HUDEP-2 (cell line): ENCODE data around the gene BMP6.

ENCODE experiments used
- DNase-seq, 76 experiments: peaks; one replicate each; lab custom pipeline; 2025; ENCODE audit not compliant: unreplicated experiment in 76 of 76; lab: John Stamatoyannopoulos, UW

BMP6 gene

GRCh38 chr6:7899889-7900213 lies 174.0 kb downstream of the BMP6 start:
- peak in 10 of 76 experiments; percentile 32 to 78 (median 57) for DNase-seq

- no peak for DNase-seq
Measured at GRCh38 chr6:7900621-7901020, 174.7 kb downstream of the BMP6 start.

GRCh38 chr6:7901056-7901455 lies 175.2 kb downstream of the BMP6 start:
- DNase-seq, result no peak

DNA sequence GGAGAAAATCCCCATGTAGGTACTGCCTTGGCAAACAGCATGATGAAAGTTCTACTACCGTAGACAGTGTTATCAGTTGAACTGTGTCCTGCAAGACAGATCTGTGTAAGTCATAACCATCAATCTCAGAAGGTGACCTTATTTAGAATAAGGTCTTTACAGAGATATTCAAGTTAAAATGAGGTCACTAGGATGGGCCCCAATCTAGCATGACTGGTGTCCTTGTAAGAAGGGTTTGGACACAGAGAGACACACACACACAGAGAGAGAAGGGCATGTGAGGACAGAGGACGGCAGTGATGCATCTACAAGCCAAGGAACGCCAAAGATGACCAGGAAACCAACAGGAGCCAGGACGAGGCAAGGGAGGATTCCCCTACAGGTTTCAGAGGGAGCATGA lies 175.9 kb downstream of the BMP6 start:
- DNase-seq, result no peak

DNA sequence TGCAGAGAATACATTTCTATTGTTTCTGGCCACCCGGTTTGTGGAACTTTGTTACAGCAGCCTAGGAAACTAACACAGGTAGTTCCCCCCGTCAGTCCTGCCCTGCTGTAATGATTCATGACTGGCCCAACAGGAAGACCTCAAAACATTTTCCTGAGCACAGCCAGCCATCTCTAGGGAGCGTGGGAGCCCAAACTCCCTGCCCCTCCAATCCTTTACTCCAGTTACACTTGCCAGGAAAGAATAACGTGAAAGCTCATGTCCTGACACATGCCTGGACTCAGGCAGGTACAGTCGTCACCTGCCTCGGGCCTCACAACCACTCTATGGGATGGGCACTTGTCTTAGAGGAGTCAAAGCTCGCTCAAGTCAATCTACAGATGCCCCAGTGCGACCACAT lies 176.3 kb downstream of the BMP6 start:
- no peak for DNase-seq

GRCh38 chr6:7902867-7903266 lies 177.0 kb downstream of the BMP6 start:
- no peak for DNase-seq

DNA sequence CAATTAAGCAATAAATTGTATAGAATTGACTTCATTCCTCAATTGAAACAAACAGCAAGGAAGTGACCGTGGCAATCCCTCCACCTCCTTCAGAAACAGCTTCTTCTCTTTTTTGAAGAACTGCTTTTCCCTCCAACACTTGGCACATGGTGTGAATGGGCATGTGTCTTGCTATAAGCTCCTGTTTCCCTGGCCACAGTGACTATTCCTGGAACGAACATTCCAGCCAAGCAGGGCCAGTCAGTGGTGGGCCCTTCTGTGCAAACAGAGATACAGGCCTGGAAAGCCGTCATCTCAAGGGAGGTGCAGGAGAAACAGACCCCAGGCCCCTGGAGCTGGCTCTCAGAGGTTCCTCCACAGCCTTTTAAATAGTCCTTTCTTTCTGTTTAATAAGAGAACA lies 177.8 kb downstream of the BMP6 start:
- DNase-seq, result no peak

DNA sequence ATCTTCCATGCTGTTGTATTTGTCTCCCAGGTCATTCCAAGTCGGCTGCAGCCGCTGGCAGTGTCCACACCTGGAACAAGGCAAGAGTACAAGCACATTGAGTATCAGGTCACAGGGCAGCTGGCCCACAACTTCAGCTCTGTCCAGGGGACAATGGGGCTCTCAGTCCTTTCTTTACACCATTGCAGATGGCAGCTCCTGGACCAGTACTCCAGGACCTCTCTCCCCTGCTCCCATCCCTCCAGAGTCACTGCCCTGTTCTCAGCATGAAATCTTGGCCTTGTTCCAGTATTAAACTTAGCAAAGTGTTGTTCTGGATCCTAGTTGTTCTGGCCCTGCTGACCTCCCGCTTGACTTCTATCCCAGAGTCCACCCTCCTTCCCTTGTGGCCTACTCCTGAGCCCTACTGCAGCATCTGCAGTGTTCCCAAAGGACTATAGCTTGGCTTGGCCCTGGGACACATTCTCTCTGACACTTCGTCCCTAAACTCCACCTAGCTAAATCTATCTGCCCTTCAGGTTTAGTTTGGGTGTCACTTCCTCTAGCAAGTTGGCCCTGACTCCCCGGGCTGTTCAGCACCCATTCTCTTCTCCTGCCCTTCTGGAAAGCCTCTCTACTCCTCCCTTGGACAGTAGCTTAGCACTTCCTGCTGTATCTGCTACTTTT lies 178.9 kb downstream of the BMP6 start:
- DNase-seq, result no peak

- no peak for DNase-seq
Measured at GRCh38 chr6:7905416-7905815, 179.5 kb downstream of the BMP6 start.

DNA sequence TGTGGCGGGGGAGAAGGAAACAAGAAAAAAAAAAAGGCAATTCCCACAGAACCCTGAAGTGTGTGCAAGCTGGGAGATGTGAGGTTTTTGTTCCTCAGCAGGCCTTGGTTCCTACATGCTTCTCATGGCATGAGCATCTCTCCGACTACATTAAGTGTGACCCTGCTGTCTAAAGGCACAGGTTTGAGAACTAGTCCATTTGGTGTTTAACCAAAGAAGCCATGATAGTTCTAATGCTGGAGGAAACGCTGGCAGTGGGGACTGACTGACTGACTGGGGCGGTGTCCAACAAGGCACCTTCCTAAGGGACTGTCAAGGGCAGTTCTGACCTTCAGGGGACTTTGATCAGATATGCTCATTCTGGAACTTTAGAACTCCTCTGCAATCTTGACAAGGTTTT lies 180.8 kb downstream of the BMP6 start:
- DNase-seq, result no peak

DNA sequence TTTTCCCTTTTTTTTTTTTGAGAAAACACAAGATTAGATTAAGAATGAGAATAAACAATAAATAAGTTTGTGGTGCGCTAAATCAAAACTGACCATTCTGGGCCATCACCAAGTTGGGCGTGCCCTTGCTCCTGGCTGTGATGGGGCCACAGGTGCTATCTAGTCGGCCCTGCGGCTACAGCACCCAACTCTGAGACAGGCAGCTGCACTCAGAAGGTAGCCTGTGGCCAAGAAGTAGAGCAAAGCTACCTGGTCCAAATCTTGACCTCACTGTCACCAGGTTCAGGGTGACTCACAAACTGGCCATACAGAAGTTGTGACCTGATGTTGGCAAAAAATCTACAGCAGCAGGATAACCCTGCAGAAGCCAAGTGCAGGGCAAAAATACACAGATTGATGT lies 181.3 kb downstream of the BMP6 start:
- DNase-seq, result no peak

DNA sequence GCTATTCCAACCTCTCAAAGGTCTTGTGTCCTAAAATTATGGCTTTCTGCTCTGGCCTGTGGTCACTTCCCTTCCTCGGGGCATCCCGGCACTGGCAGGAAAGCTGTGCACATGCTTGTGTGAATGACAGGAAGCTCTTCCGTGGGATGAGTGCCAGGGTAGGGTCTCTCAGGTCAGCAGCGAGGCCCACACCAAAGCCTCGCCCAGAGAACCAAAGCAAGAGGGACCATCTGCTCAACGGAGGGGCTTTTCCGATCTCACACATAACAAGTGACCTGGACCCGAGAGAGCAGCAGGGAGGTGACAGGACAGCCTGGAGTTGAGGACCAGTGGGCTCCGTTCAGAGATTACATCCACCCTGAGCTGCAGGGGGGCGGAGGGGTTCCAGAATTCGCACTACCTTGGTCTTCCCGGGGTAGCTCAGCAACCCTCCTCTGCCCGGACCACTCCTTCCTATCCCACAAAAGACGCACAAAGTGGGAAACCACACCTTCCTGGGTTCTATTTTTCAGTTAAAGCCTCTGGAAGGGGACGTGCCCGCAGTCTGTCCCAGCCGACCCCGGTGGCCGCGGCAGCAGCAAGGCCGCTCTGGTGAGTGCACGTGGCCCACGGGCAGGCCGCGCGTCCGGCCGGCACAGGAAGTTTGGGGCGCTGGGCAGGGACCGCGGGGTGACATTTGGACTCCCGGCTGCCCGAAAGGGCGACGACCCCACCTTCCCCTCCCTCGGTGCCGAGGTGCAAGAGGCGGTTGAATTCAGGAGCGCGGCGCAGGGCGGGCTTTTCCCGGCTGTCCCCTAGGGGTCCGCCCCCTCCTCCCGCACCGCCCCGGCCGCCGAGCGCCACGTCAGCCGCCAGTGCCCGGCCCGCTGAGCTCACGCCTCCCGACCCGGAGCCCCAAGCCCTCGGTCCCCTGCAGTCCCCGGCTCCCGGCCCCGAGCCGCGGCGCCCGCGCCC lies 183.7 kb downstream of the BMP6 start:
- DNase-seq, result peak in 55 of 76 experiments; percentile 20 to 74 (median 52)

DNA sequence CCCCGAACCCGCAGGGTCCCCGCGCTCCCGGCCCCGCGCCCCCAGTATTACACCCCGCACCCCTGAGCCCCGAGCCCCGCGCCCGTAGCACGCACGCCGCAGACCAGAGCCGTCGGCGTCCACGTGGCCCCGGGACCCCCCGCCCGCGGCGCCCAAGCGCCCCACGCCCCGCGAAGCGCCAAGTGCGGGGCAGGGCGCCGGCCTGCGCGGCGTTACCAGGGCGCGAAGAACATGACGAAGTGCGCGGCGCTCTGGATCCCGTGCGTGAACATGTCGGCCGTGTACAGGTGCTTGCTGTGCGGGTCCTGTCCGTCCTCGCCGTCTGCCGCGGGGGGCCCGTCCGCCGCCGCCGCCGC lies 184.4 kb downstream of the BMP6 start:
- DNase-seq, result peak in 7 of 76 experiments; percentile 44 to 75 (median 61)

GRCh38 chr6:7910654-7911344 lies 184.9 kb downstream of the BMP6 start, which contains the start of gene TXNDC5:
TXNDC5 (minus strand) TSS chr6:7910788; CDS start chr6:7910776, 12 bp downstream.
- DNase-seq, result peak in 55 of 76 experiments; percentile 22 to 77 (median 62)

DNA sequence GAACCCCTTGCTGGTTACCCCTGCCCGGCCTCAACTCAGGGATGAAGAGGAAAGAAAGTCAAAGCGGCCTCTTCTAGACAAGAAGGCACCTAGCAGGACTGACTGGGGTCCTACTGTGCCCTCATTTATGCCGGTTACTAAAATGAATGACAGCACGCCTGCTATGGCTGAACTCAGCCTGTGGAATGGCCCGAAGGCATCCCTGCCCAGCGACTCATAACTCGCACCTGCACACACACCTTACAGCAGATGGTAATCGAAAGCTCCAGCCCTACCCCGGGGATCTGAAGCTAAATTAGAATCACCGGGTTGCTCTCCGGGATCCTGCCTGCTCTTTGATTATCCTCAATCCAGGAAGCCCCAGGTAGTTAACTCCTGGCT lies 185.4 kb downstream of the BMP6 start:
- DNase-seq, result no peak

DNA sequence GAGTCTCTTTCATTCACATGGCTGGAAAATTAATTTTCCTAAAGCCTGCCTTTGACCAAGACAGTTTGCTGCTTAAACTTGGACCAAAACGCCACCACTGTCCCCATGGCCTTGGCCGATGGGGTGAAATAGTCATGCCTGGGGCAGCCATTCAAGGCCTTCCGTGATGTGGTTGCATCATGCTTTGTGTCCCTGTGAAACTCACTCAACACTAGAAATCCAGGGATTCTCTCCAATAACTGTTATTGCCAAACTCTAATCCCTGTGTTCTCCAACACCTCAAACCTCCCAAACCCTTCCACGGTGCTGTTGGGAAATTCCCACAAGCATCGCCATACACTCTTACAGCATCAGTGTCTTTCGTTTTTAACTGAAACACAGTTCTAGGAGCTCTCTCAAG lies 186.1 kb downstream of the BMP6 start:
- no peak for DNase-seq

DNA sequence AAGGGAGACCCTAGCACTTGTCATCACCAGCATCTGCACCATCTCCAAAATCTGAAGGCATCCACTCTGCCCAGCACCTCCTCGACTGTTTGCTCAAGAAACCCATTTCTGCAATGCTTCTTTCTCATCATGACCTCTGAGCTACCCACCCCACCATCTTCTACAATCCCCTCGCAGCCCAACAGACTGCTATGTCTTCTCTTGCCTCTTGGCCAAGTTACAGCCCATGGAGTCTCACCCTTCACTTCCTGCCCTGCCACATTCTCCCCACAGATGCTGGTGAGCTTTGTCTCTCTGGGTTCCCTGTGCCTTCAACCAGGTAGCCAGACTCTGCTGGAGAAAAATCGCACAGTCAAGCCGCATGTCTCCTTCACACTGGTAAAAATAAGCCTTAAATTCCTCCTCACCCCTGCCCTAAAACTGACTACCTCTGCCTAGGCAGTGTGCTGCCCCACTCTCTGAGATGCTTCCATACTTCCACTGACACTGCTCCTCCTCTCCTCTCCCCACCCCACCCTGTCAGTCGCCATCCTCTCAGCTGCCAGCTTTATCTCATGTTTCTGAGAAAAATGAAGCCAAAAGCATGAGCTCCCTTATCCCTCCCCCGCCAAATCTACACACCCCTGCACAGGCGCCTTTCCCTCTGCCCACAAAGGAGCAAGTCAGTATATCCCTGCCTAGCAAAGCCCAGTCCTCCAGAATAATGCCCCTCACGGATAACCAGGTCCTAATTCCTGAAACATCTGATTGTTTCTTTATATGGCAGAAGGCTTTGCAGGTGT lies 187.0 kb downstream of the BMP6 start:
- DNase-seq, result peak in 73 of 76 experiments; percentile 32 to 89 (median 72)

DNA sequence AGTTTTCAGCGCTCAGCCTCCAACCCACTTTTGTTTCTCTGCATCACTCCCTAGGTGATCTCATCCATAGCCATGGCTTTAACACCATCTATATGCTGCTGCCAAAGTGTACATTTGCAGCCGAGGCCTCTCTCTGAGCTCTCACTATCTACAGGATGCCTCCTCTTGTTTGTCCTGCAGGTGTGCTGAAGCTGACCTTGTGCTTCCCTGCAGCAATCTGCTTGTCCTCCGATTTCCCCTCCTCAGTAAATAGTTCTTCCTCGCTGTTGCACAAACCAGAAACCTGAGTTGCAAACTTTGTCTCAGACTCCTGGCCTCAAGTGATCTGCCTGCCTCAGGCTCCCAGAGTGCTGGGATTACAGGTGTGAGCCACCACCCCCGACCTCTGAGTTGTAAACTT lies 188.4 kb downstream of the BMP6 start:
- no peak for DNase-seq

DNA sequence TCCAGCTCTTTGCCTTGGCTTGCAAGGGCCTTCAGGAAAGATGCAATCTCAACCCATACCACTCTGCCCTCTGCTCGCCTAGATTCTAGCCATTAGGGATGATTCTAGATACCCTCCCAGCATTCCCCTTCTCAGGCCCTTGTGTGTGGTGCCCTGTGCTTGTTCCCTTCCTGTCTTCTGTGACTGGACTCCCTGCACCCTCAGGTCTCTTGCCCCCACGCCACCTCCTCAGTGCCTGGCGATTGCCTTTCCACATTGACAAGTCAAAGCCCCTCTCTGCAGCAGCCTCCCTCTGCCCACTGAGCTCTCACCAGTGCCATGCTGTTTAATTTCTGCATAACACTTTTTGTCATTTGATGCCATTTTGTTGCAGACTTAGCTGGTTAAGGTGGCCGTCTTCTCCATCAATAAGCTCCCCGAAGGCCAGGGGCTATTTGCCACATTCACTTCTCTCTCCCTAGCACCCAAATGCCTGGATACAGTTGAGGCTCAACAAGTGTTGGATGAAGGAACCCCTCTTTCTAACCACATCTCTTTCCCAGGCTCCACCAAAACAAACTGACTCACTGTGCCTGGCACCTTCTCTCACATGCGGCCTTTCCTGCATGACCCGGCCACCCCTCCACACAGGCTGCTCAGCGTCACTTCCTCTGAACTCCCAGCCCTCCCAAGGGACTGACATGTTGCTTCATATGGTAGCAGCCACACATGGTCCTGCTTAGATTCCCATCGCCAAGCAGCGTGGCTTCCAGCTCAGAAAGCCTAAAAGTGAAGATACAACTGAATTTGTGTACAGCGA lies 189.3 kb downstream of the BMP6 start:
- peak in 2 of 76 experiments; percentile 8 to 20 for DNase-seq

DNA sequence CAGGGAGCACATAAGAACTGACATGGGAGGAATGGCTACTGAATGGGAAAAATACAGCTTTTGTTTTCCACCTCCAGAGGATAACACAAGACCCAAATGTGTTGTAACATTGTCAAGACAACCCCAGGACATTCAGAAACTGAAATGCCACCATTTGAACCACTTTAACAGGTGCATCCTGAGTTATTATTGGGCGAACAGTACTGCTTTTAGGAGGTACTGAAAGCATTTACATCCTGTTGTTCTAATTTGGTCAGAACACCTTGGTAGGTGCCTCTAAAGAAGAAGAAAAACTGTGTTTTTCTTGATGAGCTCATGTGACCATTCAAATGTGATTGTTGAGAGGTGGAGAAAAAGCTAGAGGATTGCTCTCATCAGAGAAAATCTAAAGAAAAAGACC lies 191.1 kb downstream of the BMP6 start:
- DNase-seq, result no peak
